Myocyte (in vitro differentiated cells): ENCODE data around the gene SLC12A5. TPM values are rescaled to one million over a fixed set of nuclear protein-coding genes. Genes with fewer than 3 reads are reported as not detected.

Experiments used
- DNase-seq: peaks from one replicate; pipeline ENCODE4 v3.0.0-alpha.2; 2012; ENCODE audit warnings: low read depth
- total RNA-seq: library from RNA; depleted of rRNA; stranded (reverse); fragments of >200 nt; gene quantifications from 2 replicates; pipeline ENCODE4 v1.2.3, GENCODE V29; 2014

The SLC12A5 gene
- total RNA-seq, 1 donor from 2014 or later = not detected

- no peak for DNase-seq
Measured at GRCh38 chr20:46053416-46053815, 24.4 kb downstream of the SLC12A5 start.

GRCh38 chr20:46054606-46055005 lies 25.6 kb downstream of the SLC12A5 start:
- DNase-seq = no peak

- DNase-seq = no peak
Measured at GRCh38 chr20:46055269-46055668, 26.3 kb downstream of the SLC12A5 start.

GRCh38 chr20:46056027-46056833 lies 27.2 kb downstream of the SLC12A5 start:
- no peak for DNase-seq

- DNase-seq = peak; percentile 51
Measured at GRCh38 chr20:46056970-46057855, 28.2 kb downstream of the SLC12A5 start.

- no peak for DNase-seq
Measured at GRCh38 chr20:46057856-46058598, 29.0 kb downstream of the SLC12A5 start.

- no peak for DNase-seq
Measured at GRCh38 chr20:46058599-46059281, 29.7 kb downstream of the SLC12A5 start.

GRCh38 chr20:46060301-46060881 lies 31.4 kb downstream of the SLC12A5 start:
- DNase-seq = no peak

GRCh38 chr20:46060975-46061374 lies 32.0 kb downstream of the SLC12A5 start:
- DNase-seq = no peak

GRCh38 chr20:46062151-46062550 lies 33.1 kb downstream of the SLC12A5 start:
- DNase-seq = peak; percentile 79

- no peak for DNase-seq
Measured at GRCh38 chr20:46062621-46063020, 33.6 kb downstream of the SLC12A5 start.

- DNase-seq = no peak
Measured at GRCh38 chr20:46063151-46063550, 34.1 kb downstream of the SLC12A5 start.

- peak; percentile 69 for DNase-seq
Measured at GRCh38 chr20:46063652-46064054, 34.6 kb downstream of the SLC12A5 start.

- DNase-seq = no peak
Measured at GRCh38 chr20:46065006-46065405, 36.0 kb downstream of the SLC12A5 start.

GRCh38 chr20:46065691-46066090 lies 36.7 kb downstream of the SLC12A5 start:
- no peak for DNase-seq

- no peak for DNase-seq
Measured at GRCh38 chr20:46070215-46070900, 41.3 kb downstream of the SLC12A5 start.

- DNase-seq = no peak
Measured at GRCh38 chr20:46071573-46071972, 42.6 kb downstream of the SLC12A5 start.

GRCh38 chr20:46073024-46073423 lies 44.0 kb downstream of the SLC12A5 start:
- DNase-seq = no peak

GRCh38 chr20:46073443-46073842 lies 44.4 kb downstream of the SLC12A5 start:
- DNase-seq = peak; percentile 93

- DNase-seq = no peak
Measured at GRCh38 chr20:46074006-46074405, 45.0 kb downstream of the SLC12A5 start.
